Right atrium auricular region (tissue), 2 donors: ENCODE measurements around the gene YLPM1. TPM values are rescaled to one million over a fixed set of nuclear protein-coding genes. Genes with fewer than 3 reads are reported as not detected.

Source experiments
- DNase-seq: peaks from one replicate; pipeline ENCODE4 v3.0.0-alpha.2; 2019; ENCODE audit warnings: low spot score
- H3K27ac ChIP-seq, 2 donors: fragments of 200-600 bp; sonication (generic); 1 replicate in 1 of 2; 2 replicates in 1 of 2; pipeline ENCODE4 v1.5.1; 2016 to 2019
- H3K27me3 ChIP-seq, 2 donors: fragments of 200-600 bp; sonication (generic); one replicate each; pipeline versions ENCODE4 v1.5.1 to v1.6.0; 2017 to 2019
- H3K36me3 ChIP-seq: fragments of 200-600 bp; sonication (generic); one replicate; pipeline ENCODE4 v1.5.1; 2016
- H3K4me1 ChIP-seq, 2 donors: fragments of 200-600 bp; sonication (generic); one replicate each; pipeline versions ENCODE4 v1.5.1 to v1.6.0; 2017 to 2019
- H3K4me3 ChIP-seq, 2 donors: fragments of 200-600 bp; sonication (generic); 1 replicate in 1 of 2; 2 replicates in 1 of 2; pipeline ENCODE4 v1.5.1; 2017 to 2019; ENCODE audit warnings: mild to moderate bottlenecking in 1 of 2, moderate library complexity in 1 of 2
- H3K9me3 ChIP-seq, 2 donors: fragments of 200-600 bp; sonication (generic); one replicate each; pipeline ENCODE4 v1.5.1; 2019
- total RNA-seq, 2 donors: library from RNA; depleted of rRNA; stranded (reverse); fragments of >200 nt; gene quantifications; one replicate each; pipeline ENCODE4 v1.1.0, GENCODE V29; 2016
- TF ChIP-seq, protein P1 (sequence below), 2 donors: fragments of 200-600 bp; sonication (generic); IDR thresholded peaks; one replicate each; pipeline ENCODE4 v1.5.1; 2019; ENCODE audit warnings: antibody characterized with exemption in 2 of 2

YLPM1 gene
- total RNA-seq, 2 donors from 2014 or later, result 23.6 to 25.3 TPM

- TF ChIP-seq, protein P1, sequence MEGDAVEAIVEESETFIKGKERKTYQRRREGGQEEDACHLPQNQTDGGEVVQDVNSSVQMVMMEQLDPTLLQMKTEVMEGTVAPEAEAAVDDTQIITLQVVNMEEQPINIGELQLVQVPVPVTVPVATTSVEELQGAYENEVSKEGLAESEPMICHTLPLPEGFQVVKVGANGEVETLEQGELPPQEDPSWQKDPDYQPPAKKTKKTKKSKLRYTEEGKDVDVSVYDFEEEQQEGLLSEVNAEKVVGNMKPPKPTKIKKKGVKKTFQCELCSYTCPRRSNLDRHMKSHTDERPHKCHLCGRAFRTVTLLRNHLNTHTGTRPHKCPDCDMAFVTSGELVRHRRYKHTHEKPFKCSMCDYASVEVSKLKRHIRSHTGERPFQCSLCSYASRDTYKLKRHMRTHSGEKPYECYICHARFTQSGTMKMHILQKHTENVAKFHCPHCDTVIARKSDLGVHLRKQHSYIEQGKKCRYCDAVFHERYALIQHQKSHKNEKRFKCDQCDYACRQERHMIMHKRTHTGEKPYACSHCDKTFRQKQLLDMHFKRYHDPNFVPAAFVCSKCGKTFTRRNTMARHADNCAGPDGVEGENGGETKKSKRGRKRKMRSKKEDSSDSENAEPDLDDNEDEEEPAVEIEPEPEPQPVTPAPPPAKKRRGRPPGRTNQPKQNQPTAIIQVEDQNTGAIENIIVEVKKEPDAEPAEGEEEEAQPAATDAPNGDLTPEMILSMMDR (IDR thresholded peaks at IDR 0.05), result peak; percentile 76 to 92
- DNase-seq, result peak; percentile 96
- no peak overlapping the region for H3K27ac ChIP-seq
- H3K9me3 ChIP-seq, result no peaks in the 10 kb centered on the region
- no peaks in the 10 kb centered on the region for H3K27me3 ChIP-seq
- H3K4me3 ChIP-seq, result no peak overlapping the region
- no peaks in the 10 kb centered on the region for H3K4me1 ChIP-seq
- no peaks in the 10 kb centered on the region for H3K36me3 ChIP-seq
Observed at GRCh38 chr14:74860899-74861733, 98.0 kb downstream of the YLPM1 start.

DNA sequence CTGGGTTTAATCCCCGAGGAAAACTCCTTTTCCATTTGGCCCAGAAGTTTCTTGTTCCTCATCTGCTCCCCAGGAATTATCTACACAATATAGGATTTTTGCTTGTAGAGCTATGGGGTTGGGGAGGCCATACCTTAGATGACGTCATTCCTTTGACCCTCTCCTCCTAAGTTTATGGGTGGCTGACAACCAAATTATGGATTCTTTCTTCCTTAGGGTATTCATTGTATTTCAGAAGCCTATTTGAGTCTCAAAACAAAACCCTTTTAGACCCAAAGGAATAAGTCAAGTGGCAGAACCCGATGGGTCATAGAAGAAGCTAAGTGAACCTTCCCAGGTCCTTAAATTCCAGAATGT lies 98.6 kb downstream of the YLPM1 start:
- Histone ChIP-seq H3K4me3 (no peak overlapping the region), H3K27me3 (no peaks in the 10 kb centered on the region), H3K9me3 (no peaks in the 10 kb centered on the region), H3K36me3 (no peaks in the 10 kb centered on the region), H3K4me1 (no peaks in the 10 kb centered on the region), H3K27ac (no peak overlapping the region)
- DNase-seq, result no peak
- TF ChIP-seq, protein P1 (IDR thresholded peaks at IDR 0.05), result no peak

DNA sequence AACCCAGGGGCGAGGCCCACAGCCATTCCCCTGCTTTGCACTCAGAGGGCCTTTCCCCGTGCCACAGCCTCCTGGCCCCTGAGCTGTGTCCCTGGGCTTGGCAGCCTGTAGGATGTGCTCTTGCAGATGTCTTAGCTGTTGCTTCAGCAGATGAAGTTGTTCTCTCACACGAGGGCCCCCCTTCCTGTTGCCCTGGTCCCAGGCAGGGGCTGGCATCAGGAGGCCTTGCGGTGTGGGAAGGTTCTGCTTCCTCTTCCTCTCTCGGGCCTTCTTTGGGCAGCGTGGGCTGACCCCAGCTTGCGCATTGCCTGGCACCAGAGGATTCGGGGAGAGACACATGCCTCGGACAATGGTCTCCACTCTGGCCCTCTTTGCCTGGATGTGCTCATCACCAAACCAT lies 100.2 kb downstream of the YLPM1 start:
- no peaks in the 10 kb centered on the region for H3K9me3 ChIP-seq
- H3K4me3 ChIP-seq, result no peak overlapping the region
- no peak overlapping the region for H3K27ac ChIP-seq
- no peak for DNase-seq
- no peaks in the 10 kb centered on the region for H3K36me3 ChIP-seq
- TF ChIP-seq, protein P1 (IDR thresholded peaks at IDR 0.05), result no peak
- no peaks in the 10 kb centered on the region for H3K27me3 ChIP-seq
- peaks cover 0 to 6% of the 10 kb centered on the region in 2 donors for H3K4me1 ChIP-seq

DNA sequence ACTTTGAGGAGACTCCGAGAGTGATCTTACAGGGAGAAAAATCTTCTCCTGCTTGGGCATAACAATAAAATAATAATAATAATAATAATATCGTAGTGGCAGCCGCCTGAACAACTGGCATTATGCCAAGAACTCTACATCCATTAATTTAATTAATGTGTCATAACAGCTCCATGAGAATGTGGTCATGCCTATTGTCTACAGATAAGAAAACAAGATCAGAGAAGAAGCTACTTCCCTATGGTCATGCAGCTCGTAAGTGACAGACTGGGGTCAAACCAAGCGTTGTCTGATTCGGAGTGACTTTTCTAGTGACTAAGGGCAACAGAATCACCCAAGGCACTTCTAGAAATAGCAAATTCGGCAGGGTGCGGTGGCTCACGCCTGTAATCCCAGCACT lies 101.1 kb downstream of the YLPM1 start:
- H3K9me3 ChIP-seq, result no peaks in the 10 kb centered on the region
- TF ChIP-seq, protein P1 (IDR thresholded peaks at IDR 0.05), result no peak
- DNase-seq, result no peak

GRCh38 chr14:74865156-74865555 lies 102.0 kb downstream of the YLPM1 start:
- Histone ChIP-seq H3K27ac (no peak overlapping the region), H3K27me3 (no peaks in the 10 kb centered on the region), H3K9me3 (no peaks in the 10 kb centered on the region), H3K36me3 (no peaks in the 10 kb centered on the region), H3K4me1 (peaks cover 0 to 6% of the 10 kb centered on the region in 2 donors), H3K4me3 (no peak overlapping the region)
- no peak for DNase-seq
- TF ChIP-seq, protein P1 (IDR thresholded peaks at IDR 0.05), result no peak

More for the DNA sequence above, 101.1 kb downstream of the YLPM1 start:
- no peaks in the 10 kb centered on the region for H3K27me3 ChIP-seq
- H3K27ac ChIP-seq, result no peak overlapping the region
- H3K4me3 ChIP-seq, result no peak overlapping the region
- no peaks in the 10 kb centered on the region for H3K36me3 ChIP-seq
- H3K4me1 ChIP-seq, result peaks cover 0 to 6% of the 10 kb centered on the region in 2 donors
